GM21390 (cell line): Measurements from ENCODE around the gene GNE.
"Not testable (repeated sequence)": the region's sequence is repeated elsewhere in the genome, so short reads cannot be mapped to it uniquely, and the experiment has no call there.

ENCODE experiments used
- ATAC-seq: cut with Tn5 transposase; IDR thresholded peaks from one replicate; pipeline ENCODE4 v1.9.1; 2021; ENCODE audit not compliant: unreplicated experiment

The GNE gene

DNA sequence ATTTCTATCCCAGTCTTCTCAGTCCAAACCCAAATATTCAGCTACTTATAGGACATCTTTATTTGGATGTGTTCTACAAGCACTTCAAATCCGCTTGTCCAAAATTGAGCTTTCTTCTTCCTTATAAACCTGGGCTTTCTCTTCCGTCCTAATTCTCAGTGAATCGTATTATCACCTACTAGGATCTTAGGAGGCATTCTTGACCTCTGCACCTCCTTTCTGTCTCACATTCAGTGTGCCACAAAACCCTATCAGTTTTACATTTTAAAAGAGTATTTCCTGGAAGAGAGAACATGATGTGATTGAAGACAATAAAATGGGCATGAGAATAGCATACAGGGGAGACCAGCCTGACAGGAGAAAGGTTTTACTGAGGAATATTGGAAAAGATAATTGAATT lies 16.8 kb upstream of the GNE start:
- no peak for ATAC-seq

DNA sequence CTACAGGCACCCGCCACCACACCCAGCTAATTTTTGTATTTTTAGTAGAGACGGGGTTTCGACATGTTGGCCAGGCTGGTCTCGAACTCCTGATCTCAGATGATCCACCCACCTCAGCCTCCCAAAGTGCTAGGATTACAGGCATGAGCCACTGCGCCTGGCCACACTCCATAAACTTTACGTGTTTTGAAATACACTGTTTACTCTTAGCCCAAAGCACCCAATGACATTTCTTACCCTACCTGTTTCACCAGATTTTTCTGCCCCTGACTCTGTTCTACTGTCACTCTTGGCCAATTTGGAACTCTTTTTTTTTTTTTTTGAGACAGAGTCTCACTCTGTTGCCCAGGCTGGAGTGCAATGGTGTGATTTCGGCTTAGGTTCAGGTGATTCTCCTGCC lies 15.1 kb upstream of the GNE start:
- ATAC-seq, result not testable (repeated sequence)

DNA sequence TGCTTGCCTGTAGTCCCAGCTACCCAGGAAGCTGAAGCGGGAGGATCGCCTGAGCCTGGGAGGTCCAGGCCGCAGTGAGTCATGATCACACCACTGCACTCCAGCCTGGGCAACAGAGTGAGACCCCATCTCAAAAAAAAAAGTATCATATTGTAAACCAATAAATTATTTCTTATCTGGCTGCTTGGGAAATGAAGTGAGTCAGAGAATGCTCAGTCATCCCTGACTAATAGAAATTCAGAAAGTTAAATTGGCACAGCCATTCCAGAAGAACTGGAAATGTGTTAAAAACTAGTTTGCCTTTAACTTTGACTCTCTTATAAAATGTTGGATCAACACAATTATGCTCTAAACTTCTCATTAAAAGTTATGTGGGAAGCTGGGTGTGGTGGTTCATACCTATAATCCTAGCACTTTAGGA lies 9.8 kb upstream of the GNE start:
- ATAC-seq, result no peak

DNA sequence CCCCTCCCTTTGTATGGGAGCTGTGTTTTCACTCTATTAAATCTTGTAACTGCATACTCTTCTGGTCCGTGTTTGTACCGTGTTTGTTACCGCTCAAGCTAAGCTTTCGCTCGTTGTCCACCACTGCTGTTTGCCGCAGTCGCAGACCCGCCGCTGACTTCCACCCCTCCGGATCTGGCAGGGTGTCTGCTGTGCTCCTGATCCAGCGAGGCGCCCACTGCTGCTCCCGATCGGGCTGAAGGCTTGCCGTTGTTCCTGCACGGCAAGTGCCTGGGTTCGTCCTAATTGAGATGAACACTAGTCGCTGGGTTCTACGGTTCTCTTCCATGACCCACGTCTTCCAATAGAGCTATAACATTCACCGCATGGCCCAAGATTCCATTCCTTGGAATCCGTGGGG lies 6.6 kb upstream of the GNE start:
- ATAC-seq, result no peak

DNA sequence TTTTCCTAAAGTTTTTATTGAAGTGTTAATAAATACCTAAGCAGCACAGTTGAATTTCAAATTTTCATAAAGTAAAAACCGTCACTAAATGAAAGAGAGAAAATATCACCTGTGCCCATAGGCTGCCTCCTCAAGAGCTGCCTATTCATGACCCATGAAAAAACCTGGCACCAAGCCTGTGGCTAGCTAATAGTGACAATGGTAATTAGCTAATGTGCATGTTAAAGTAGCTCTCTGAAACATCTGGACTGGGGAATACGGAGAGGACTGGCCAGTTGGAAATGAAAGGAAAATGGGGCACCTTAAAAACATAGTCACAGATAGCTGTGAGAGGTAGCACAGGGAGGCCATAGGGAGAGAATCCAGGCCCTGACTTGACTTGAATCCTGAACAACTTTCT lies 5.4 kb upstream of the GNE start:
- no peak for ATAC-seq

DNA sequence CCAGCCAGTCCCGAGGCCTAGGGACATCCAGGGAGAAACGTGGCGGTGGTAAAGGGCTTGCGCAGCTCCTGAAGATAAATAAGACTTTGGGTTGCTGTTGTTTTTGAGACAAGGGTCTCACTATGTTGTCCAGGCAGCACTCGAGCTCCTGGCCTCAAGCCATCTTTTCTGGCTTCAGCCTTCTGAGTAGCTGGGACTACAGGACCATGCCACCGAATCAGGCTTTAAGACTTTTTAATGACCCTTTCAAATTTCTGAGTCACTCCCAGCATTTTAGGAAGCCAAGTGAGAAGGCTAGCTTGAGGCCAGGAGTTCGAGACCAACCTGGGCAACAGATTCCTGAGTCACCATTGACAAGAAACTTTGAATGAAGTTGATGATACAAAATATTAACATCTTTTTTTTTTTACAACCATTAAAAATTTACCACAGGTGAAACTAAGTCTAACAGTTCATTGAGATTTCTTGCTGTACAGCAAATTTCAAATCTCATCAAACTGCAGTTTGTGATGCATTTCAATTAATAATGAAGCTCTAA lies 817 bp upstream of the GNE start:
- ATAC-seq, result no peak

DNA sequence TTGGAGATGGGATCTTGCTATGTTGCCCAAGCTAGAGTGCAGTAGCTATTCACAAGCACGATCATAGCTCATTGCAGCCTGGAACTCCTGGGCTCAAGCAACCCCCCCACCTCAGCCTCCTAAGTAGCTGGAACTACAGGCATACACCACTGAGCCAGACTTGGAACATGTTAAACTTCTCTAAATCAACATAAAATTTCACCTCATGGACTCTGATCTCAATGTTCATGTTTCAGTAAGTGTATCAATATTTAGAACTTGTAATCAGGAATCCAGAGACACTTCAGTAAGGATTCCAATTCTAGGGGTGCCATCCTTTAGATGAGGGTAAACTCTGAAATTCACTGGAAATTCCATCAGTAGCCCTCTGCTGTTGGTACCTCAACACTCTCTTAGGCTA lies 6.8 kb downstream of the GNE start:
- ATAC-seq, result no peak

DNA sequence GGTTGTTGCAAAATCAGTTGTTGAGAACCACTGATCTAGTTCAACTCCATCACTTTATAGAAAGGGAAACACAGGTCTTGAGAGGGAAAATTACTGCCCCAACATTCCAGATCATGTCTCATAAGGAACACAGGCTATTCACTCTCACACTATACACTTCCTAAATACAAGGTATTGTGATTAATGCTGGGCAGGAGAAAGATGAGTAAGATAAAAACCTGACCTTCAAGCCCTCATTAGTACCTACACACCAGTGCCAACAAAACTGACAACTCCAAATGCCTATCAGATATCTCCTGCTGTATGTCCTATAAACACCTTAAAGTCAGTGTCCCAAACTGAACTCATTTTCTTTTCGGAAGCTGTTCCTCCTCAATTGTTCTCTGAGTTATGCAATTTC lies 8.2 kb downstream of the GNE start:
- ATAC-seq, result no peak

DNA sequence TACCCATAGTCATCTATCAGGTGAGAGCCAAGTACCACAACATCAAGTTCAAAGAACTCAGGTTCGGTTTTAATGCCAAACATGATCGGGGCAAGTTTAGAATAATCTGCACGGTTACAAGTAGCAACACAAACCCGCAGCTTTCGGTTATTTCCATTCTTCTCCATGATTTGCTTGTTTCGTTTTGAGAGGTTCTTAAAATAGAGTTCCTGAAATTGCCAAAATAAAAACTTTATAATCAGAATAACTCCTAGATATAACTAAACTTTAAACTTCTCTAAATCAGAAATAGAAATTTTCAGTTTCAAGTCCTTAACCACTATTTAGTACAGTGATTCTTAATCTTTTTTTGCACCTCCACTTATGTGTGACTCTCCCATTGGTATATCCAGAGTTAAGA lies 9.1 kb downstream of the GNE start:
- ATAC-seq, result no peak

DNA sequence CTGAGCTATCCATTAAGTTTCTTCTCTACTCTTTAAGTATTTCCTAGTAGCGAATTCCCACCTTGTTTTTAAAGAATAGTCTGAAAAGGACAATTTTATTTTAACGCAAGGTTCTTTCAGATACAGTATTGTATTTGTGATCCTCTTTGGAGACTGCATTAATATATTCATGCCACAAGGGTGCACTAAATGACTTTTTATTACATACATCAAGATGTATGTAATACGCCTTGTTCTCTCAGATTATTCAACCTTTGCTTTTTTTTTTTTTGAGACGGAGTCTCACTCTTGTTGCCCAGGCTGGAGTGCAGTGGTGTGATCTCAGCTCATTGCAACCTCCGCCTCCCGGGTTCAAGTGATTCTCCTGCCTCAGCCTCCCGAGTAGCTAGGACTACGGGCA lies 10.2 kb downstream of the GNE start:
- not testable (repeated sequence) for ATAC-seq

DNA sequence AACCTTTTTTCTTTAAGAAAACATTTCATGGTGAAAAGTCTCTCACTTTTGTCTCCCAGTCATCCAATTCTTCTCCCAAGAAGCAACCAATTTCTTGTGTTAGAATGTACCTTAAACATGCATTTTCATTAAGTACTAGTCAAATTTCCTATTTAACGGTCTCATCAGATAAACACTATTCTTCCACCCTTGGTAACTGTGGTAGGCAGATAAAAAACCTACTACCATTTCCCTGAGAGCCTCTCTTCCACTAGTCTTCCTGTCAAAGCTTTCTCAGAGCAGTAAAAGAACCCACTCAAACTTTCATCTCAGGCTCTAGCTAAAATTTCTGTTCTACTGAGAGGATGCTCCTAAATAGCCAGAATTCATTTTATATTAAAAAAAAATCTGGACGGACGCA lies 10.9 kb downstream of the GNE start:
- no peak for ATAC-seq

DNA sequence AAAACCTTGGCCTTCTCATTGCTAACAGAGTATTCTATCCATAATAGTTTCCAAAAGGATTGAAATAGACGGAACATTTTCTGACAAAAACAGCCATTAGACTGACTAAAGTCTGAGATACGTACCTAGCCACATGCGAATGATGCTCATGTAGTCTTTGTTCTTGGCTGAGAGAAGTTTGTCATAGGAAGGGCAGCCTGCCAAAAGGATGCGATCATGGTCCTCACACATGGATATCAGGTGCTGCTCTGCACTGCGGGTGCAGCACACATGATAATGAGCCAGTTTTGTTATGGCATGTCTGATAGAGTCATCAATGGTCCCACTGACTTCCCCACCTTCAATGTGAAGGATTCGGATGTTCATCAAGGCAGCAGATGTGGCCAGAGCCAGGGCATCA lies 12.3 kb downstream of the GNE start:
- no peak for ATAC-seq

DNA sequence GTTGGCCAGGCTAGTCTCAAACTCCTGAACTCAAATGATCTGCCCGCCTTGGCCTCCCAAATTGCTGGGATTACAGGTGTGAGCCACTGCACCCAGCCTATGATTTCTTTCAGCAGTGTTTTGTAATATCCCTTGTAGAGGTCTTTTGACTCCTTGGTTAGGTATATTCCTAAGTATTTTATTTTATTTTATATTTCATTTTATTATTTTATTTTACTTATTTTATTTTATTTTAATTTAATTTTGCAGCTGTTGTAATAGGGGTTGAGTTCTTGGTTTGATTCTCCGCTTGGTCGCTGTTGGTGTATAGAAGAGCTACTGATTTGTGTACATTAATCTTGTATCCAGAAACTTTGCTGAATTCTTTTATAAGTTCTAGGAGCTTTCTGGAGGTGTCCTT lies 18.6 kb downstream of the GNE start:
- not testable (repeated sequence) for ATAC-seq

DNA sequence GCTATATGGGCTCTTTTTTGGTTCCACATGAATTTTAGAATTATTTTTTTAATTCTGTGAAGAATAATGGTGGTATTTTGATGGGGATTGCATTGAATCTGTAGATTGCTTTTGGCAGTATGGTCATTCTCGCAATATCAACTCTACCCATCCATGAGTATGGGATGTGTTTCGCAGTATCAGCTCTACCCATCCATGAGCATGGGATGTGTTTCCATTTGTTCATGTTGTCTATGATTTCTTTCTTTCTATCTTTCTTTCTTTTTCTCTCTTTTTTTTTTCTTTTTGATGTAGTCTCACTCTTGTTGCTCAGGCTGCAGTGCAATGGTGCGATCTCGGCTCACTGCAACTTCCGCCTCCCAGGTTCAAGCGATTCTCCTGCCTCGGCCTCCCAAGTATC lies 19.0 kb downstream of the GNE start:
- not testable (repeated sequence) for ATAC-seq

DNA sequence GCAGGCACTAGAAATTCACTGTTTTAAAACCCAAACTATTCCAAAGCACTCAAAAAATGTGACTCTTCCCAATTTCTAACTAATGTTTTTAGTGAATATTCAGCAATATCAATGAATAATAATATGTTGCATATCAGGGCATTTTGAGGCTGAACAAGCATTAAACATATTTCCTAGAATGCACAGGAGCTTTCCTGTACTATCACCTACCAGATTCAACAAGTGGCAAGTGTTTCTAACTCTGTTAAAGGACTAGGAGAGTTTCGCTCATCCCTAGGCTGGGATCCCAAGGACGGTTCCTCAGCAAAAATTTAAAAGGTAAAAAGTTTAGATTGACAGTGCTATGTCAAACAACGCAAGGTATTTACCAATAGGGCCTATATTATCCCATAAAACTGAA lies 21.0 kb downstream of the GNE start:
- ATAC-seq, result no peak

DNA sequence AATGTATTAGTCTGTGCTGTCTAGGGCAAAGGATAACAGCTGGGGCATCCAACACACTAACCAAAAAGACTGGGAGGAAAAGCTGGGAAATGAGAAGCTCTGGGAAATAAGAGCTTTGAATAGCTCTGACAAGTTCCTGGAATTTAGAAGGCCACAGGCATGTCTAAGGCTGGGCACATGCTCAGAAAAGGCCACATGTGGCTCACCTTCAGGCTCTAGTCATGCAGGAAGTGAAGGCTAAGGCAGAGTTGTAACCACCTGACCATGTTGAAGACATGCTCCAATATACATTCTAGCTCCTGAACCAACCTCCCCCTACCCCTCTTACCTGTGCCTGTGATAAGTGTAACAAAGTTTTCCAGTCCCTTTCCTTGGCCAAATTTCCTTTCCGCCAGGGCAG lies 35.8 kb downstream of the GNE start:
- ATAC-seq, result no peak

DNA sequence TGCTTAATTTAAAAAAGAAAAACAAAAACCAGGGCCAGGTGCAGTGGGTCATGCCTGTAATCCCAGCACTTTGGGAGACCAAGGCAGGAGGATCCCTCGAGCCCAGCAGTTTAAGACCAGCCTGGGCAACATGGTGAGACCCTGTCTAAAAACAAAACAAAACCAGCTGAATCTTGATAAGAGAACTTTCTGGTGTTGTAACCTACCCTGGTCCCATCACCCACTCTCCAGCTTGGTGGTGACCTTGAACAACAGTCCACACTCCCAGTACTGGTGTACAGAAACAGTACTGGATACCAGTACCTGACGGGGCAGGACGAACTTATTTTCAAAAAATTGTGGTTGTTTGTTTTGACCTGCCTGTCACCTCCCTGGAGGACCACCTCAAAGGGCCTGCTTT lies 36.6 kb downstream of the GNE start:
- no peak for ATAC-seq

DNA sequence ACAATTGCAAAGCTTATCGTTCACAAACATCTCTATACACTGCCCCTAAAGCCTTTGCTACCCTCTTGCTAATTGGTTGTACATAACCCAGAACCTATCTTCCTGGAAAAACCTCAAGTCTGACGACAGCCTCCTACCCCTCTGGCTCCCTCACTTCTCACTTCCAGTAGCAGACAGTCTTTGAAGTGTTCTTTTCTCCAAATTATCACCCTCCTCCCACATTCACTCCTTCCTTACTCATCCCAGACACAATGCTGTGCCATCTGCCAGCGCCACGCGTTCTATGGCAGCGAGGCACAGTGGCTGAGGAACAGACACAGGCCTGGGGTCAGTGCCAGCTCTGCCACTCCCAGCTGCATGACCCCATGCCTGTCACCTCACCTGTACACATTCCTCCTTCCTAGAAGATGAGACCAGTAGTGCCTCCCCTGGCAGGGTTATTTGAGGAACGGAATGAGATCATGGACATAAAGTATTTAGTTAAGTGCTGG lies 39.8 kb downstream of the GNE start:
- ATAC-seq, result no peak

DNA sequence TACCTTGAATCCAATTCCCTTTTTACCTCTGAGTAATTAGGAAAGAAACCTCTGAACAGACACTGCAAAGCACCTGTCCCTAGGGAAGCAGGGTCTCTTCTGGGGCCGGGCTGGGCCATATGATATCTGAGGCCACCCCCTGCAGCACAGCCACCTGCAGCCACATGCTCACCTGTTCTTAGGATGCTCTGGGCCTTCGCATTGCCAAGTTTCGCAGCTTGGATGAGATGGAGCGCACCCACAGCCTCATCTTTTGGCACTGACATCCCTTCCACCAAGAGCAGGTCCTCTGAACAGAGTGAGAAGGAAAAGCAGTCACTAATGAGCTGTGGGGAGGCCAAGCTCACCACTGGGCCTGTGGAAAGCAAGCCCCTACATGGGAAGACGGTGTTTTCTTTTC lies 40.2 kb downstream of the GNE start:
- no peak for ATAC-seq

DNA sequence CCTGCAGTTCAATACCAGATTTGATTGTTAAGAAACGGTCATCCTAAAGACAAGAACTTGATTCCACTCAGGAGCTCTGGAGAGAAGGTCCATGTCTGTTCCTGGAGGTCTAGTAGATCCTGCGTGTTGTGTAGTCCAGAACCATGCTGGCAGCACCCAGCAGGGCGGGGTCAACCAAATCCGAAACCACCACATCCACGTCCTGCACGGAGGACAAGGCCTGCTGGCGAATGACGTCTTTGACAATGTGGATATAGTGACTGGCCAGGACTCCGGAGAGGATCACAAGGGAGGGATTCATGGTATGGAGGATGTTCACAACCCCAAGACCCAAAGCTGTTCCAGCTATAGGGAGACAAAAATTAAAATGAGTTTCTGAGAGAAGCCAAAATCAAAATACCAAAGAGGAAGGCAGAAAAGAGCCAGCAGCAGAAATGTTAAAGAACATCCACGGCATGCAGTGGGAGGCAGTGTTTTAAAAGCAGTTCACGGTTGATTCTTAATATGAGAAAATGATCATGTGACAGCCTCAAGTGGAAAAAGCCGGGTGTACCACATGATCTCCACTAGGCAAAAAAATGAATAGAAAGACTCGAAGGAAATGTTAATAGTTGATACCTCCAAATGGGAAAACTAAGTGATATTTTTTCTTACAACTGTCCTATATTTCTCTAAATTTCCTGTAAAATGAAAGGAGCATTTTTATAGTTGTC lies 40.8 kb downstream of the GNE start:
- no peak for ATAC-seq

DNA sequence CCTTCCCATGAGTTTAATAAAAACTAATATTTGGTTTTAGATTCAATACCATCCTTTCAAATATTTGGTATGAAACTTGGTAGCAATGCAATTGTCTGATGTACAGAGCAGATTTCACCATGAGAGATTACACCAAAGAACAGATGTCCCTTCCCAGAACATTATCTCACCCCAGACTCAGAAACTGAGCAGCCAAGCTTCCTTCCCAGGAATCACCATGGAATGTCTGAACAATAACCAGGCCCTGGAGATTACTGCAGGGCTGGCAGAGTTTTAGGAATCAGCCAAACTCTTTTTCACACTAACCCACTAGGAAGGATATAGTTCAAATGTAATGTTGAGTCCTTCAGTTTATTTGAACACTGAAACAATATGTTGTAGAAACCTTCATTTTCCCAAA lies 43.7 kb downstream of the GNE start:
- no peak for ATAC-seq

DNA sequence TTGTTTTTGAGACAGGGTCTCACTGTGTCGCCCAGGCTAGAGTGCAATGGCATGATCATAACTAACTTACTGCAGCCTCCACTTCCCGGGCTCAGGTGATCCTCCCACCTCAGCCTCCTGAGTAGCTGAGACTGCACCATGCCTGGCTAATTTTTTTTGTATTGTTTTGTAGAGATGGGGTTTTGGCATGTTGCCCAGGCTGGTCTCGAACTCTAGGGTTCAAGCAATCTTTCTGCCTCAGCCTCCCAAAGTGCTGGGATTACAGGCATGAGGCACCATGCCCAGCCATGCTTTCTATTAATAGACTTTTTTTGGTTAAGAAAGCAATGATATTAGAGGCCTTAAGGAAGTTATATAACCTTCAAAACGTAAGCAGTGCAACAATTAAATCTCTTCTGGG lies 44.3 kb downstream of the GNE start:
- no peak for ATAC-seq

DNA sequence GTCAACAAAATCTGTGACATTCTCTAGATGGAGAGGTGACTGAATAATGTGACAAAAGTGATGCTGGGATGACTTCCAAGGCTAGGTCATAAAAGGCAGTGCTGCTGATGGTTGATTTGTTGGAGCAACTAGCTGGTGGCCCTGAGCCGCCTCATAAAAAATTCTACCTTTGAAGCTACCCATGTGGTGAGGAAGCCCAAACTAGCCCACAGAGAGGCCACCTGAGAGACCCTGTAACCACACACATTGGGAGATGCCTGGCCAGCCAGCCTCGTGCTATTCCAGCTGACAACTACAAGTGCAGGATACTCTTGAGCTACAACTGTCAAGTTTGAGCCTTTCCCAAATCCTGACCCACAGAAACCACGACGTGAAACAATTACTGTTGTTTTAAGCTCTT lies 44.9 kb downstream of the GNE start:
- ATAC-seq, result no peak
